HL-60 (cell line): ENCODE data around the gene CD34.

Experiments
- DNase-seq, 2 experiments: peaks; one replicate each; pipeline ENCODE4 v3.0.0-alpha.2; 2010 to 2020; ENCODE audit warnings: low read depth in 1 of 2, low spot score in 1 of 2
- H3K27ac ChIP-seq: fragments of 250-450 bp; sonication (Bioruptor Pico); replicated peaks from 2 replicates; pipeline ENCODE4 v1.5.1; 2020; ENCODE audit warnings: mild to moderate bottlenecking, moderate library complexity
- H3K27me3 ChIP-seq: fragments of 250-450 bp; sonication (Bioruptor Pico); 2 replicates; pipeline ENCODE4 v1.5.1; 2021; ENCODE audit warnings: mild to moderate bottlenecking, moderate library complexity; ENCODE audit not compliant: insufficient read depth, poor library complexity, severe bottlenecking
- H3K4me3 ChIP-seq: replicated peaks from 2 replicates; pipeline ENCODE4 v1.5.1; 2011; ENCODE audit warnings: mild to moderate bottlenecking, control low read depth, low read length; ENCODE audit not compliant: insufficient read depth
- GABPA ChIP-seq: IDR thresholded peaks from 2 replicates; pipeline ENCODE4 v1.6.1; 2012; ENCODE audit warnings: low read depth
- POLR2AphosphoS5 ChIP-seq: IDR thresholded peaks from 2 replicates; pipeline ENCODE4 v1.6.1; 2012; ENCODE audit warnings: low read depth
- SPI1 ChIP-seq: IDR thresholded peaks from 2 replicates; pipeline ENCODE4 v1.6.1; 2012; ENCODE audit warnings: low read depth, mild to moderate bottlenecking, borderline replicate concordance
- TF ChIP-seq, protein P1 (sequence below): IDR thresholded peaks from 2 replicates; pipeline ENCODE4 v1.6.1; 2012; ENCODE audit warnings: low read depth; ENCODE audit not compliant: insufficient replicate concordance
- TF ChIP-seq, protein P2 (sequence below): IDR thresholded peaks from one replicate; pipeline ENCODE4 v1.5.1; 2011; ENCODE audit warnings: low read length, control low read depth, inconsistent platforms; ENCODE audit not compliant: insufficient read depth

The CD34 gene

DNA sequence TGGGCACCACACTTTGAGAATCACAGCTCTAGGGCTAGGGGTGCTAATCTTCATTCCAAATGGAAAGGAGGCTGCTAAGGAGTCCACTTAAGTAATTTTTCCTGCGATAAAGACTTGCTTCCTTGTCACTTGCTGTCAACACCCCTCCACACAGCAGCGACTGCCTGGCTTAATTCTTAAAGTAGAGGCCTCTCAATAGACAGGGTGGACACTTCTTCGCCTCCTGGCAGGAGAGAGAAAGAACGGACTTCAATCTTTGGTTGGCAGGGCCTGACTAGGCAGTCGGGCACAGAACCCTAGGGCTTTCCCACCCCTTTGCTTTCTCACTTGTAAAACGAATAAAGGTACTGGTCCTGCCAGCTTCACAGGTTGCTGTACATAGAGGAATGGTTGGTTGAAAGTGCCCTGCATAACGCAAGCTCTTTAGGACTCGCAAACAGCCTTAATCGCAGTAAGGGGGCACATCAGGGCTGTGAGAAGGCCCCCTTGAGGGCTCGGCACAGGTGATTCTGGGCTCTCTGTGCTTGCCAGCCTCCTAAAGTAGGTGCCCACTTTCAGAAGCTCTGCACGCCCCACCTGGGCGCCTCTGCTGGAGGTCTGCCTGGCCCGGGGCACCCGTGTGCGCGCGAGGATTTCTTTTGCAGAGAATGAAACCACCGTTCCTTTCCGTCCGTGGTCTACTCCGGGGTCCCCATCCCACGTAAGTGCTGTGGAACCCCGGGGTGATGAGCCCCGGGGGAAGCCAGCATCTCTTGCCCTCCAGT is 47.6 kb upstream of the CD34 start:
- no peak overlapping the region for H3K4me3 ChIP-seq
- DNase-seq, result no peak
- peaks cover 16% of the 10 kb centered on the region for H3K27me3 ChIP-seq
- no peak overlapping the region for H3K27ac ChIP-seq
- TF ChIP-seq GABPA, result no peak
- TF ChIP-seq POLR2AphosphoS5, result no peak
- TF ChIP-seq, protein P1, sequence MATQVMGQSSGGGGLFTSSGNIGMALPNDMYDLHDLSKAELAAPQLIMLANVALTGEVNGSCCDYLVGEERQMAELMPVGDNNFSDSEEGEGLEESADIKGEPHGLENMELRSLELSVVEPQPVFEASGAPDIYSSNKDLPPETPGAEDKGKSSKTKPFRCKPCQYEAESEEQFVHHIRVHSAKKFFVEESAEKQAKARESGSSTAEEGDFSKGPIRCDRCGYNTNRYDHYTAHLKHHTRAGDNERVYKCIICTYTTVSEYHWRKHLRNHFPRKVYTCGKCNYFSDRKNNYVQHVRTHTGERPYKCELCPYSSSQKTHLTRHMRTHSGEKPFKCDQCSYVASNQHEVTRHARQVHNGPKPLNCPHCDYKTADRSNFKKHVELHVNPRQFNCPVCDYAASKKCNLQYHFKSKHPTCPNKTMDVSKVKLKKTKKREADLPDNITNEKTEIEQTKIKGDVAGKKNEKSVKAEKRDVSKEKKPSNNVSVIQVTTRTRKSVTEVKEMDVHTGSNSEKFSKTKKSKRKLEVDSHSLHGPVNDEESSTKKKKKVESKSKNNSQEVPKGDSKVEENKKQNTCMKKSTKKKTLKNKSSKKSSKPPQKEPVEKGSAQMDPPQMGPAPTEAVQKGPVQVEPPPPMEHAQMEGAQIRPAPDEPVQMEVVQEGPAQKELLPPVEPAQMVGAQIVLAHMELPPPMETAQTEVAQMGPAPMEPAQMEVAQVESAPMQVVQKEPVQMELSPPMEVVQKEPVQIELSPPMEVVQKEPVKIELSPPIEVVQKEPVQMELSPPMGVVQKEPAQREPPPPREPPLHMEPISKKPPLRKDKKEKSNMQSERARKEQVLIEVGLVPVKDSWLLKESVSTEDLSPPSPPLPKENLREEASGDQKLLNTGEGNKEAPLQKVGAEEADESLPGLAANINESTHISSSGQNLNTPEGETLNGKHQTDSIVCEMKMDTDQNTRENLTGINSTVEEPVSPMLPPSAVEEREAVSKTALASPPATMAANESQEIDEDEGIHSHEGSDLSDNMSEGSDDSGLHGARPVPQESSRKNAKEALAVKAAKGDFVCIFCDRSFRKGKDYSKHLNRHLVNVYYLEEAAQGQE, result no peak
- no peak for TF ChIP-seq SPI1
- TF ChIP-seq, protein P2, sequence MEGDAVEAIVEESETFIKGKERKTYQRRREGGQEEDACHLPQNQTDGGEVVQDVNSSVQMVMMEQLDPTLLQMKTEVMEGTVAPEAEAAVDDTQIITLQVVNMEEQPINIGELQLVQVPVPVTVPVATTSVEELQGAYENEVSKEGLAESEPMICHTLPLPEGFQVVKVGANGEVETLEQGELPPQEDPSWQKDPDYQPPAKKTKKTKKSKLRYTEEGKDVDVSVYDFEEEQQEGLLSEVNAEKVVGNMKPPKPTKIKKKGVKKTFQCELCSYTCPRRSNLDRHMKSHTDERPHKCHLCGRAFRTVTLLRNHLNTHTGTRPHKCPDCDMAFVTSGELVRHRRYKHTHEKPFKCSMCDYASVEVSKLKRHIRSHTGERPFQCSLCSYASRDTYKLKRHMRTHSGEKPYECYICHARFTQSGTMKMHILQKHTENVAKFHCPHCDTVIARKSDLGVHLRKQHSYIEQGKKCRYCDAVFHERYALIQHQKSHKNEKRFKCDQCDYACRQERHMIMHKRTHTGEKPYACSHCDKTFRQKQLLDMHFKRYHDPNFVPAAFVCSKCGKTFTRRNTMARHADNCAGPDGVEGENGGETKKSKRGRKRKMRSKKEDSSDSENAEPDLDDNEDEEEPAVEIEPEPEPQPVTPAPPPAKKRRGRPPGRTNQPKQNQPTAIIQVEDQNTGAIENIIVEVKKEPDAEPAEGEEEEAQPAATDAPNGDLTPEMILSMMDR, result no peak

DNA sequence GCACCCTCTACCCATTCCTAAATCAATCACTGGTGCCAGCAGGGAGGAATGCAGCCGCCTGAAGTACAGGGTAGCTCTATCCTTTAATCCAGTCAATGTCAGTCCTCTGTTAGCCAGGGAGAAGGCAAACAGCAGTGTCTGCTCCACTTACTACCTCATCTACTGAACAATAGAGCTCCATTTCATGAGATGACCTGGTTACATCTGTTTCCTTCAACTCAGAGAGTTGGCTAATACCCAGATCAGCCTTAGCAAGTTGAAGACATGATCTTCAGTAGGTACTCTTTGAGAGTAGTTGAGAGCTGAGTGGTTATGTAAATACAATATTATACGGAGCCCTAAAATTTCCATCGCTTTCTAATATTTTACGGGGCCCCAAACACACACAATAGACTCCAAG is 46.1 kb upstream of the CD34 start:
- no peak overlapping the region for H3K4me3 ChIP-seq
- DNase-seq, result no peak
- TF ChIP-seq, protein P1, result no peak
- TF ChIP-seq GABPA (no peak), POLR2AphosphoS5 (no peak), SPI1 (no peak)
- TF ChIP-seq, protein P2, result no peak
- H3K27ac ChIP-seq, result no peak overlapping the region
- peaks cover 16% of the 10 kb centered on the region for H3K27me3 ChIP-seq

DNA sequence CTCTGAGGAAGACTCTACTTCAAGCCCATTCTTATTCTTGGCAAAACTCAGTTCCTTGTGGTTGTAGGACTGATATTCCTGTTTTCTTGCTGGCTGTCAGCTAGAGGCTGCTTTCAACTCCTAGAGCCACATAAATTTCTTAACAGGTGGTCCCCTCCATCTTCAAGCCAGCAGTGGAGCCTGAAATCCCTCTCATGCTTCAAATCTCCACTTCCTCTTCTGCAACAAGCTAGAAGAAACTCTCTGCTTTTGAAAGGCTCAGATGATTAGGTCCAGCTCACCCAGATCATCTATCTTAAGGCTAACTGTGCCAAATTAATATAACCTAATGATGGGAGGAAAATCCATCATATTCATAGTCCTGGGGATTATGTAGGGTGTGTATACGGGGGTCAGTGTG is 43.2 kb upstream of the CD34 start:
- no peak overlapping the region for H3K4me3 ChIP-seq
- no peak overlapping the region for H3K27ac ChIP-seq
- peaks cover 8% of the 10 kb centered on the region for H3K27me3 ChIP-seq
- TF ChIP-seq SPI1 (peak; percentile 85), GABPA (no peak), POLR2AphosphoS5 (no peak)
- TF ChIP-seq, protein P2, result no peak
- TF ChIP-seq, protein P1, result no peak
- no peak for DNase-seq
